ENCODE results near the gene TXLNG.

TXLNG gene

GRCh38 chrX:16814597-16814996 lies 28.3 kb downstream of the TXLNG start:
- H3K4me3 ChIP-seq (replicated peaks; ENCODE audit: insufficient read depth, low read length), result no peak overlapping the region
- no peak for TF ChIP-seq POLR2AphosphoS5 (IDR thresholded peaks at IDR 0.05; ENCODE audit: low read depth)
- no peak for TF ChIP-seq SPI1 (IDR thresholded peaks at IDR 0.05; ENCODE audit: borderline replicate concordance, low read depth)
- TF ChIP-seq GABPA (IDR thresholded peaks at IDR 0.05; ENCODE audit: low read depth), result no peak
- TF ChIP-seq REST (IDR thresholded peaks at IDR 0.05; ENCODE audit: insufficient replicate concordance, low read depth), result no peak
- no peak for TF ChIP-seq CTCF (IDR thresholded peaks at IDR 0.05; ENCODE audit: insufficient read depth, low read length)
- peak in 1 of 2 experiments; percentile 37 for DNase-seq (ENCODE audit: low read depth in 1 of 2, low spot score in 1 of 2)
- no peak overlapping the region; the same call in 1 of the 2 replicates for H3K27ac ChIP-seq (replicated peaks)
- H3K27me3 ChIP-seq (ENCODE audit: insufficient read depth, poor library complexity, severe bottlenecking), result no peaks in the 10 kb centered on the region

GRCh38 chrX:16819634-16820033 lies 33.4 kb downstream of the TXLNG start:
- Histone ChIP-seq H3K27me3 (ENCODE audit: insufficient read depth, poor library complexity, severe bottlenecking) (no peaks in the 10 kb centered on the region), H3K4me3 (replicated peaks; ENCODE audit: insufficient read depth, low read length) (no peak overlapping the region), H3K27ac (replicated peaks) (no peak overlapping the region)
- no peak for TF ChIP-seq REST (IDR thresholded peaks at IDR 0.05; ENCODE audit: insufficient replicate concordance, low read depth)
- TF ChIP-seq GABPA (IDR thresholded peaks at IDR 0.05; ENCODE audit: low read depth), result no peak
- TF ChIP-seq CTCF (IDR thresholded peaks at IDR 0.05; ENCODE audit: insufficient read depth, low read length), result no peak
- TF ChIP-seq POLR2AphosphoS5 (IDR thresholded peaks at IDR 0.05; ENCODE audit: low read depth), result no peak
- TF ChIP-seq SPI1 (IDR thresholded peaks at IDR 0.05; ENCODE audit: borderline replicate concordance, low read depth), result no peak
- DNase-seq (ENCODE audit: low read depth in 1 of 2, low spot score in 1 of 2), result no peak

GRCh38 chrX:16822723-16823122 lies 36.5 kb downstream of the TXLNG start:
- no peak for DNase-seq (ENCODE audit: low read depth in 1 of 2, low spot score in 1 of 2)
- no peak for TF ChIP-seq CTCF (IDR thresholded peaks at IDR 0.05; ENCODE audit: insufficient read depth, low read length)
- no peak for TF ChIP-seq POLR2AphosphoS5 (IDR thresholded peaks at IDR 0.05; ENCODE audit: low read depth)
- no peak for TF ChIP-seq REST (IDR thresholded peaks at IDR 0.05; ENCODE audit: insufficient replicate concordance, low read depth)
- no peak for TF ChIP-seq GABPA (IDR thresholded peaks at IDR 0.05; ENCODE audit: low read depth)
- TF ChIP-seq SPI1 (IDR thresholded peaks at IDR 0.05; ENCODE audit: borderline replicate concordance, low read depth), result no peak
- Histone ChIP-seq H3K27me3 (ENCODE audit: insufficient read depth, poor library complexity, severe bottlenecking) (no peaks in the 10 kb centered on the region), H3K27ac (replicated peaks) (no peak overlapping the region), H3K4me3 (replicated peaks; ENCODE audit: insufficient read depth, low read length) (no peak overlapping the region)

All from HL-60 (cell line).